Gastroesophageal sphincter (tissue), 4 donors: ENCODE measurements around the gene SGPP2. TPM values are rescaled to one million over a fixed set of nuclear protein-coding genes. Genes with fewer than 3 reads are reported as not detected.
"Not testable (repeated sequence)": the region's sequence is repeated elsewhere in the genome, so short reads cannot be mapped to it uniquely, and the experiment has no call there.

Experiments
- ATAC-seq: fragments of 150-250 bp; one replicate; pipeline ENCODE4 v1.9.1; 2016; ENCODE audit warnings: mild to moderate bottlenecking, moderate library complexity
- H3K27ac ChIP-seq, 4 donors: fragments of 200-600 bp; sonication (generic) in 3 of 4; 1 replicate in 3 of 4; 2 replicates in 1 of 4; pipeline ENCODE4 v1.5.1; 2016 to 2019
- H3K27me3 ChIP-seq: fragments of 200-600 bp; sonication (generic); one replicate; pipeline ENCODE4 v1.5.1; 2019
- H3K36me3 ChIP-seq, 2 donors: fragments of 200-600 bp; sonication (generic); one replicate each; pipeline ENCODE4 v1.5.1; 2019; ENCODE audit warnings: control low read depth in 1 of 2
- H3K4me1 ChIP-seq, 3 donors: fragments of 200-600 bp; sonication (generic); 1 replicate in 2 of 3; 2 replicates in 1 of 3; pipeline ENCODE4 v1.5.1; 2016 to 2019; ENCODE audit warnings: control low read depth in 2 of 3
- H3K4me3 ChIP-seq, 2 donors: fragments of 200-600 bp; sonication (generic); one replicate each; pipeline ENCODE4 v1.5.1; 2019; ENCODE audit warnings: mild to moderate bottlenecking in 1 of 2, moderate library complexity in 1 of 2
- H3K9me3 ChIP-seq, 3 donors: fragments of 200-600 bp; sonication (generic); one replicate each; pipeline ENCODE4 v1.5.1; 2017 to 2019; ENCODE audit warnings: control low read depth in 2 of 3
- EP300 ChIP-seq: sonication (generic); formaldehyde crosslinking; IDR thresholded peaks from one replicate; pipeline ENCODE4 v1.6.1; 2017; ENCODE audit warnings: antibody characterized with exemption, mild to moderate bottlenecking
- POLR2A ChIP-seq, 2 donors: fragments of 450-650 bp; IDR thresholded peaks; one replicate each; pipeline ENCODE4 v1.6.1; 2017; ENCODE audit warnings: antibody characterized with exemption in 2 of 2, mild to moderate bottlenecking in 2 of 2, moderate library complexity in 1 of 2
- POLR2AphosphoS5 ChIP-seq: sonication (generic); formaldehyde crosslinking; IDR thresholded peaks from one replicate; pipeline ENCODE4 v1.6.1; 2017; ENCODE audit warnings: antibody characterized with exemption
- WGBS, 2 donors: methylation state at CpG; one replicate each; pipeline ENCODE4 v1.1.5; 2018; ENCODE audit warnings: low coverage in 1 of 2; 5-methylcytosine and 5-hydroxymethylcytosine counted together
- total RNA-seq, 4 donors: library from RNA; depleted of rRNA; stranded (reverse); fragments of >200 nt; gene quantifications; one replicate each; pipeline ENCODE4 v1.1.0, GENCODE V29; 2016
- TF ChIP-seq, protein P1 (sequence below), 4 experiments: fragments of 200-600 bp in 2 of 4; fragments of 450-650 bp in 2 of 4; sonication (generic) in 1 of 4; IDR thresholded peaks; one replicate each; pipeline ENCODE4 v1.5.1; 2017 to 2019; ENCODE audit warnings: antibody characterized with exemption in 4 of 4, mild to moderate bottlenecking in 2 of 4, moderate library complexity in 2 of 4

The SGPP2 gene
- total RNA-seq, 4 donors from 2014 or later, result 0.89 to 1.8 (median 1.2) TPM; not detected in 1

DNA sequence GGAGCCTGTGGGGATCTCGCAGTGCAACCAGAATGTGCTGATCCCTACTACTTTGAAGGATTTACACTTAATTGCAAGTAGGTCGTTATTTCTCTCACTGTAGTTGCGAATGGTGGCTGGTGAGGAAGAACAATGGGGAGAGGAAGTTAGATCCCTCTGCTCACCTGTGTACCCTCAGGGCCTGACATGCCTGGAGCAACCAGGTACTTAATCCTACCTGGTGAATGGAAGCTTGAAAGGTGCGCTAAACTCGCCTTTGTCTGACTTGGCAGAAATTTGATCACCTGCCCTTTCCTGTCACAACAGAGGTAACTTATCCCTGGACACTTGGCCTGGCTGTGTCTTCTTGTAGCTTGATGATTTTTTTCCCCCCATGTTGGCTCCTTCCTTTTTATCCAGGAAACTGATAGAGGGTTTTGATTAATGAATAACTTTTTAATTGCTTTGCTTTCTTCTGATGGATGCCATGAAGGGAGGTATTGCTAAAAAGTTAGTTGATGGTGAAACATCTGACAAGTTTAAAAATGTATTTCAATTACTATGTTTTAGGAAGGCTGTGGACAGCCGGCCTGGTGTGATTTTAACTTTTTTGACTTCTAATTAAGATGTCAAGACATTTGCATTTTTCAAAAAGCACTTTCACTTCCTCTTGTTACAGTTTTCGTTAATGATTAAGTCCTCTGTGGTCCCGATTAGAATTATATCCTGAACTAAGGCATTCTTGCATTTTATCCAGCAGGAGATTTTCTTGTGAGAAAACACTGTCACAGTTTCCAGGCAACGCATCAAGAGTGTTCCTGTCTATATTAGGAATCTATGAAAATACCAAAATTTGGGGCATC, 9.2 kb downstream of the SGPP2 start:
- no peak overlapping the region for H3K4me3 ChIP-seq
- no peaks in the 10 kb centered on the region for H3K9me3 ChIP-seq
- no peak overlapping the region for H3K27ac ChIP-seq
- H3K36me3 ChIP-seq, result no peaks in the 10 kb centered on the region
- no peak for ATAC-seq
- 75 to 76% methylated on average over 9 of the region's 9 CpGs for whole genome bisulfite sequencing, 2 donors
- TF ChIP-seq EP300, result no peak
- TF ChIP-seq POLR2A (IDR thresholded peaks at IDR 0.05), result no peak
- TF ChIP-seq, protein P1, sequence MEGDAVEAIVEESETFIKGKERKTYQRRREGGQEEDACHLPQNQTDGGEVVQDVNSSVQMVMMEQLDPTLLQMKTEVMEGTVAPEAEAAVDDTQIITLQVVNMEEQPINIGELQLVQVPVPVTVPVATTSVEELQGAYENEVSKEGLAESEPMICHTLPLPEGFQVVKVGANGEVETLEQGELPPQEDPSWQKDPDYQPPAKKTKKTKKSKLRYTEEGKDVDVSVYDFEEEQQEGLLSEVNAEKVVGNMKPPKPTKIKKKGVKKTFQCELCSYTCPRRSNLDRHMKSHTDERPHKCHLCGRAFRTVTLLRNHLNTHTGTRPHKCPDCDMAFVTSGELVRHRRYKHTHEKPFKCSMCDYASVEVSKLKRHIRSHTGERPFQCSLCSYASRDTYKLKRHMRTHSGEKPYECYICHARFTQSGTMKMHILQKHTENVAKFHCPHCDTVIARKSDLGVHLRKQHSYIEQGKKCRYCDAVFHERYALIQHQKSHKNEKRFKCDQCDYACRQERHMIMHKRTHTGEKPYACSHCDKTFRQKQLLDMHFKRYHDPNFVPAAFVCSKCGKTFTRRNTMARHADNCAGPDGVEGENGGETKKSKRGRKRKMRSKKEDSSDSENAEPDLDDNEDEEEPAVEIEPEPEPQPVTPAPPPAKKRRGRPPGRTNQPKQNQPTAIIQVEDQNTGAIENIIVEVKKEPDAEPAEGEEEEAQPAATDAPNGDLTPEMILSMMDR (IDR thresholded peaks at IDR 0.05), result no peak
- TF ChIP-seq POLR2AphosphoS5, result no peak
- no peaks in the 10 kb centered on the region for H3K4me1 ChIP-seq
- H3K27me3 ChIP-seq, result no peaks in the 10 kb centered on the region

DNA sequence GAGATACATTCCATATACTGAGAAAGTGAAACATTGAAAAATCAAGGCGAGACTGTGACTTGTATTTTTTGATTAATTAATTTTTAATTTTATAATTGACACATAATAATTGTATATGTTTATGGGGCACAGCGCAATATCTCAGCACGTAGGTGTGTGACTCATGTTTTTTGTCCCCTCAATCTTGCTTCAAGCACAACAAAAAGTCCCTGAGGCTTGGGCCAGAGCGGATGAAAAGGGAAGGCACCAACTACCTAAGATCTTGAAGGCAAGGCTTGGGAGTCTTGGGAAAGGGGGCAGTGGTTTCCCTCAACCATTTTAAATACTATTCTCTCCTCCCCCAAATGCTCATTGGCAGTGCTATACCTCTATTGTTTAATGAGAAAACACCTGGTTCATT, 9.9 kb downstream of the SGPP2 start:
- Histone ChIP-seq H3K27ac (no peak overlapping the region), H3K9me3 (no peaks in the 10 kb centered on the region), H3K4me3 (no peak overlapping the region), H3K27me3 (no peaks in the 10 kb centered on the region), H3K4me1 (no peaks in the 10 kb centered on the region), H3K36me3 (no peaks in the 10 kb centered on the region)
- TF ChIP-seq POLR2AphosphoS5, result no peak
- TF ChIP-seq, protein P1 (IDR thresholded peaks at IDR 0.05), result no peak
- TF ChIP-seq EP300, result no peak
- TF ChIP-seq POLR2A (IDR thresholded peaks at IDR 0.05), result no peak
- WGBS, 2 donors, result 72 to 89% methylated on average over 3 to 4 of the region's 4 CpGs
- no peak for ATAC-seq

DNA sequence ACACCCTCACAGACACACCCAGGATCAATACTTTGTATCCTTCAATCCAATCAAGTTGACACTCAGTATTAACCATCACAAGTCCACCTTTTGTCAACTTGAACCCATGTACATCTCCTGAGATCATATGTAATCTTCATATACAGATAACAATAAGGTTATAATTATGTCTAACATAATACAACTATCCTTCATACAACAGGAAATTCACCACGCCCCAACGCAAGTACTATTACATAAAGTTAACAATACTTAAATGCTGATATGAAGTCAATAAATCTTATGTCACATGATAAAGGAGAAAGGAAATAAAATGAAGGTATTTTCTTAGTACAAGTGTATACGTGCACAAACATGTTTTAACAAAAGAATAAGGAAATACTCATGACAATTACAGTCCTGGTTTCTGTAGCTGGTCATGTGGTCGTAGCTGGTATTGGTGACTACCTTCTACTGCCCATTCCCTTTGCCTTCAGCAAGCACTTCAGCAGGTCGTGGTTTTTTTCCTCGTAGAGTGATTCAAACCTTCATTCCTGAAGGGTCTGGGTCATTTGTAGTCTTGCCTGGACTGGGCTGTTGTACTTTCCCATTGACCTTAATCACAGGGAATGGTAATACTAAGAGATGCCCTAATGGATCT, 11.2 kb downstream of the SGPP2 start:
- not testable (repeated sequence) for H3K27me3 ChIP-seq, H3K4me1 ChIP-seq, H3K36me3 ChIP-seq, H3K9me3 ChIP-seq, H3K4me3 ChIP-seq, ATAC-seq, H3K27ac ChIP-seq
- WGBS, 2 donors, result 87 to 90% methylated on average over 6 of the region's 6 CpGs

DNA sequence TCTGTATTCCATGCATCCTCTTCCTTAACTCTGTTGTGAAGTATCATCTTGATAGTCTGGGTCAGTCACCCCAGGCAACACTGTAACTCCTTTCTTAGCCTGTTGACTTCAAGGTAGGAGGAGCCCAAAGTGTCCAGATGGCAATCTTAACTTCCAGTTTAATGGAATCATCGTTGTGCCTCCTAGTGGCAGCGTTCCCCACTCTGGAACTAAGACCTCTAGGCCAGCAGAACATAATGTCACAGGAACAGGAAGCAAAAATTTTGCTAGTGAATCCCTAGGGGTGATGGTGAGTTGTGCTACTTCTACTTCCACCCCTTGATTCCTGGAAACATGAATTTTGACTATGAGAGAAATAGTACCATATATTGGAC, 11.7 kb downstream of the SGPP2 start:
- WGBS, 2 donors, result 57 to 90% methylated on average over 2 of the region's 2 CpGs
- H3K4me3 ChIP-seq, result no peak overlapping the region
- ATAC-seq, result no peak
- H3K27ac ChIP-seq, result no peak overlapping the region
- no peaks in the 10 kb centered on the region for H3K4me1 ChIP-seq
- H3K36me3 ChIP-seq, result no peaks in the 10 kb centered on the region
- TF ChIP-seq POLR2A (IDR thresholded peaks at IDR 0.05), result no peak
- H3K9me3 ChIP-seq, result no peaks in the 10 kb centered on the region
- H3K27me3 ChIP-seq, result no peaks in the 10 kb centered on the region

DNA sequence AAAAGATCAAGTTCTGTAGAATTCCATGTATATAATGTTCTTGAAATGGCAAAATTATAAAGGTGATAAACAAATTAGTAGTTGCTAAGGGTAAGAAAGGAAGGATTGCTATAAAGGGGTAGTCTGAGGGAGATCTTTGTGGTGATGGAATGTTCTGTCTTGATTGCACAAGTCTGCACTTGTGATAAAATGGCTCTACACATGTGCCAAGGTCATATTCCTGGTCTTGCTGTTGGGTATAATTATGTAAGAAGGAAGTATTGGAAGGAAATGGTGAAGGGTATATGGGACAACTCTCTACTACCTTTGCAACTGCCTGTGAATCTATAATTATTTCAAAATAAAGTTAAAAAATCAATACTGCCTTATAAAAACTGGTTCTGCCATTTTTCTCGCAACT, 15.3 kb downstream of the SGPP2 start:
- TF ChIP-seq, protein P1 (IDR thresholded peaks at IDR 0.05), result no peak
- no peak for TF ChIP-seq POLR2A (IDR thresholded peaks at IDR 0.05)
- TF ChIP-seq POLR2AphosphoS5, result no peak
- no peak for TF ChIP-seq EP300
- no peaks in the 10 kb centered on the region for H3K9me3 ChIP-seq
- no peaks in the 10 kb centered on the region for H3K4me1 ChIP-seq
- WGBS, 2 donors, result 85% methylated on average over 1 of the region's 1 CpG; no CpG with 5 or more reads in 1 of the 2 donors
- no peak for ATAC-seq
- no peaks in the 10 kb centered on the region for H3K27me3 ChIP-seq
- no peaks in the 10 kb centered on the region for H3K36me3 ChIP-seq
- no peak overlapping the region for H3K4me3 ChIP-seq
- H3K27ac ChIP-seq, result no peak overlapping the region
